Choroid plexus epithelial cell (primary cell): ENCODE data around the gene PSMB3.

ENCODE experiments used
- DNase-seq: peaks from one replicate; pipeline ENCODE4 v3.0.0-alpha.2; 2010; ENCODE audit warnings: low read depth
- H3K4me3 ChIP-seq: 2 replicates; pipeline ENCODE4 v1.5.1; 2011; ENCODE audit warnings: low read depth, mild to moderate bottlenecking, control low read depth, low read length, moderate library complexity
- CTCF ChIP-seq: conservative IDR thresholded peaks from 2 replicates; pipeline ENCODE4 v1.5.1; 2011; ENCODE audit warnings: low read depth, mild to moderate bottlenecking, control low read depth, inconsistent platforms, low read length, moderate library complexity

PSMB3 gene

DNA sequence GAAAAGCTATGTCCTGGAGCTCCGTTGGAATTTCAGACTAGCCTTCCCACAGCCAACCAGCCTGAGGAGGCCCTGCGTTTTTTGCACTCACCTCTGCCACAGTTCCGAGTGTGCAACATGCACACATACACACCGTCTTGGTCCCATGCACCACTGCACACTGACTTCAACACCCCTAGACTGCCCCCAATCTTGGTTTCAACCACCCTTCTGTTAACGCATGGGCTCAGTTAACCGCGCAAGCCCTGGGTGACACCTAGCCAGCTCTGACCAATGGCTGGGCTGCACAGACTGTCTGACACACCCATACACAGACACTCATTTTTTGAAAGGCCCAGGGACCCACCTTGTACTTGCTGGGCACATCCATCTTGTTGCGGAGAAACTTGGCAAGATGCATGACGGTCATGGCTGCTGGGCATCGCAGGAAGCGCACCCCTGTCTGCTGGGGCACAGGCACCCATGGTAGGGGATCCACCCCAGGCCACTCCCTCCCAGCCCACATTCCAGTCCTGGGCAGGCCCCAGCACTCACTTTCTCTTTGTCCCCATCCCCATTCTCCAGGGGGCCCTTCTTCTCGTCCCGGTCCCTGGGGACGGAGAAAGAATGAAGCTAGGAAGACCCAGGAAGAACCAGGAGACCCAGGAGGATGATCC lies 14.4 kb upstream of the PSMB3 start:
- no peak overlapping the region for H3K4me3 ChIP-seq
- TF ChIP-seq CTCF: no peak
- no peak for DNase-seq

- no peak overlapping the region for H3K4me3 ChIP-seq
- DNase-seq: no peak
- no peak for TF ChIP-seq CTCF
Observed at GRCh38 chr17:38738686-38739085, 13.9 kb upstream of the PSMB3 start.

DNA sequence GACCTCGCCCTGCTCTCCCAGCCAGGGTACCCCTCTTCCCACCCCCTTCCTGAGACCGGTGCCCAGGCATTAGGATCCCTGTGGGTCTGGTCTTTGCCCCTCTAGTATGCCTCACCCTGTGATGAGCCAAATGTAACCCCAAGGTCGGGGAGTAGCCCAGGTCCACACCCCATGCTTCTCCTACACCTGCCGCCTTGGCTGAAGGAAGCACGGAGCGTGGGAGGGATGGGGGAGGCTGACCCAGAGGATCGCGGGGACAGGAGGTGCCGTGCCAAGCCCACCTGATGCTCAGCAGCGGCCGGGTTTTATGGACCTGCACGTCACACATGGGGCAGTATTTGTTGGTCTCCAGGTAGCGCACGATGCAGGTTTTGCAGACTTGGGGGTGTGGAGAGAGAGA lies 13.2 kb upstream of the PSMB3 start:
- no peak overlapping the region for H3K4me3 ChIP-seq
- TF ChIP-seq CTCF: no peak
- DNase-seq: no peak

GRCh38 chr17:38740044-38740443 lies 12.5 kb upstream of the PSMB3 start:
- H3K4me3 ChIP-seq: no peak overlapping the region
- DNase-seq: no peak
- no peak for TF ChIP-seq CTCF

- DNase-seq: no peak
- no peak for TF ChIP-seq CTCF
- H3K4me3 ChIP-seq: no peak overlapping the region
Observed at GRCh38 chr17:38740806-38741205, 11.7 kb upstream of the PSMB3 start.

- TF ChIP-seq CTCF: no peak
Observed at GRCh38 chr17:38741461-38741860, 11.1 kb upstream of the PSMB3 start.

GRCh38 chr17:38741921-38742410 lies 10.6 kb upstream of the PSMB3 start:
- no peak for DNase-seq
- TF ChIP-seq CTCF: no peak
- no peak overlapping the region for H3K4me3 ChIP-seq

More at GRCh38 chr17:38741461-38741860, 11.1 kb upstream of the PSMB3 start:
- H3K4me3 ChIP-seq: no peak overlapping the region
- DNase-seq: no peak
